Chondrocyte (in vitro differentiated cells): ENCODE data around the gene TMEM273. TPM values are rescaled to one million over a fixed set of nuclear protein-coding genes. Genes with fewer than 3 reads are reported as not detected.

ENCODE experiments used
- DNase-seq: peaks from one replicate; pipeline ENCODE4 v3.0.0; 2021; ENCODE audit warnings: mixed read lengths, low spot score
- H3K27ac Mint-ChIP-seq: one replicate; pipeline ENCODE4 v1.8.0; 2021; ENCODE audit warnings: mild to moderate bottlenecking, moderate library complexity, mixed read lengths; ENCODE audit not compliant: unreplicated experiment
- H3K27me3 Mint-ChIP-seq: 2 replicates; pipeline ENCODE4 v1.8.0; 2021; ENCODE audit warnings: low read depth, mixed read lengths
- H3K36me3 Mint-ChIP-seq: 2 replicates; pipeline ENCODE4 v1.8.0; 2021; ENCODE audit warnings: low read depth, mixed read lengths
- H3K4me1 Mint-ChIP-seq: 2 replicates; pipeline ENCODE4 v1.8.0; 2021; ENCODE audit warnings: low read depth, mild to moderate bottlenecking, mixed read lengths
- H3K4me3 Mint-ChIP-seq: one replicate; pipeline ENCODE4 v1.8.0; 2021; ENCODE audit warnings: mild to moderate bottlenecking, moderate library complexity, mixed read lengths; ENCODE audit not compliant: unreplicated experiment
- H3K9me3 Mint-ChIP-seq: 2 replicates; pipeline ENCODE4 v1.8.0; 2021; ENCODE audit warnings: low read depth, mixed read lengths
- total RNA-seq: library from RNA; stranded (reverse); gene quantifications from 3 replicates; pipeline ENCODE4 v1.2.1, GENCODE V29; 2021
- TF ChIP-seq, protein P1 (sequence below): fragments of 200-600 bp; sonication (generic); IDR thresholded peaks from 2 replicates; pipeline ENCODE4 v1.5.0; 2021; ENCODE audit warnings: antibody characterized with exemption, mild to moderate bottlenecking, moderate library complexity

TMEM273 gene
- total RNA-seq, 1 donor from 2014 or later, result not detected

DNA sequence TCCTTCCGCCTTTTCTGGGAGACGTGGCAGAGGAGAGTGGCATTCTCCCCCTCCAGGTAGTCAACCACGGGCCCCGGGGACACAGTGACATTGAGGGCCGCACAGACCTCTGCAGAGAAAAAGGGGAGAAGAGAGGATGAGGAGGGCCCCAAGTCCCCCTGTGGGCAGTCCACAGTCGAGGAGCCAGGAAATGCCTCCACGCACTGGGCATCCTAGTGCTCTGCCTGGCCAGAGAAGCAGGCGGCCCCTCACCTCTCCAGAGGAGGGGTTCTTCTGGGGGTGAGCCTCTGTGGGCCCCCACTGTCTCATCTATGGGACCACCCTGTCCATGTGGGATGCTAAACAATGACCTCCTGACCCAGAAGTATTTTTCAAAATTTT is 80.3 kb downstream of the TMEM273 start:
- Mint-ChIP-seq H3K36me3 (peaks cover 4% of the 10 kb centered on the region), H3K4me3 (no peak overlapping the region), H3K27me3 (no peaks in the 10 kb centered on the region), H3K4me1 (peaks cover 22% of the 10 kb centered on the region), H3K9me3 (no peaks in the 10 kb centered on the region), H3K27ac (no peak overlapping the region)
- DNase-seq, result no peak
- TF ChIP-seq, protein P1, sequence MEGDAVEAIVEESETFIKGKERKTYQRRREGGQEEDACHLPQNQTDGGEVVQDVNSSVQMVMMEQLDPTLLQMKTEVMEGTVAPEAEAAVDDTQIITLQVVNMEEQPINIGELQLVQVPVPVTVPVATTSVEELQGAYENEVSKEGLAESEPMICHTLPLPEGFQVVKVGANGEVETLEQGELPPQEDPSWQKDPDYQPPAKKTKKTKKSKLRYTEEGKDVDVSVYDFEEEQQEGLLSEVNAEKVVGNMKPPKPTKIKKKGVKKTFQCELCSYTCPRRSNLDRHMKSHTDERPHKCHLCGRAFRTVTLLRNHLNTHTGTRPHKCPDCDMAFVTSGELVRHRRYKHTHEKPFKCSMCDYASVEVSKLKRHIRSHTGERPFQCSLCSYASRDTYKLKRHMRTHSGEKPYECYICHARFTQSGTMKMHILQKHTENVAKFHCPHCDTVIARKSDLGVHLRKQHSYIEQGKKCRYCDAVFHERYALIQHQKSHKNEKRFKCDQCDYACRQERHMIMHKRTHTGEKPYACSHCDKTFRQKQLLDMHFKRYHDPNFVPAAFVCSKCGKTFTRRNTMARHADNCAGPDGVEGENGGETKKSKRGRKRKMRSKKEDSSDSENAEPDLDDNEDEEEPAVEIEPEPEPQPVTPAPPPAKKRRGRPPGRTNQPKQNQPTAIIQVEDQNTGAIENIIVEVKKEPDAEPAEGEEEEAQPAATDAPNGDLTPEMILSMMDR, result no peak

DNA sequence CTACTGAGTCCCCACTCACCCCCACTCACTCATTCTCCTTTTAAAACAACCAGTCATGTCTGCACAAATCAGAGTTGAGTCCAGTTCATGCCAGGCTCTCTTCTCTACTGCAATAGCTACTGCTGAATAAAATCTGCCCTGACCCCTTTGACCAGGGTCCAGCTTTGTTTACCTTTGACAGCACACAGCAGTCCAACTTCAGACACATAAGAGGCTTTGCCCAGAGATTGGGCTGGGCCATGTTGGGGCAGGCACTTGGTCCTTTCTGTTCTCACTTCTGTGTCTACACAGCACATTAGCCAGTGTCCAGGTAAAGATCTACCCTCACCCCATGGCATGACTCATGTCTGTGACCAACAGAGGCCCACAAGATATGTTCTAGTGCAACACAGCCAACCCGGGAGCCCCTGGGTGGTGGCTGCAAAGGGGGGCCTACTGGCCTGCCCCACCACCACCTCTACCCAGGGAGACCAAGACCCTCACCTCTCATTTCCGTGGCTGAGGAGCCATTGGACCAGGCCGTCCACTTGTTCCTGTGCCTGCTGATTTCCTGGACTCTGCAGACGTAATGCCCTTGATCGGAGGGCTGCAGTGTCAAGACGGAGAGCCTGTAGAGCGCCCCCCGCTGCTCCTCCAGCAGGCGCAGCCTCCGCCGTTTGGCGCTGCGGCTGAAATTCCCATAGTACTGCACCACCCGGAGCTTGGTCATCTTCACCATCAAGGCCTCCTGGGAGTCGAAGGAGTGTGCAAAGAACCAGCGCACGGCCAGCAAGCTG is 80.9 kb downstream of the TMEM273 start:
- DNase-seq, result no peak
- H3K27me3 Mint-ChIP-seq, result no peaks in the 10 kb centered on the region
- peaks cover 22% of the 10 kb centered on the region for H3K4me1 Mint-ChIP-seq
- peaks cover 4% of the 10 kb centered on the region for H3K36me3 Mint-ChIP-seq
- TF ChIP-seq, protein P1, result no peak
- no peaks in the 10 kb centered on the region for H3K9me3 Mint-ChIP-seq
- no peak overlapping the region for H3K4me3 Mint-ChIP-seq
- H3K27ac Mint-ChIP-seq, result no peak overlapping the region

DNA sequence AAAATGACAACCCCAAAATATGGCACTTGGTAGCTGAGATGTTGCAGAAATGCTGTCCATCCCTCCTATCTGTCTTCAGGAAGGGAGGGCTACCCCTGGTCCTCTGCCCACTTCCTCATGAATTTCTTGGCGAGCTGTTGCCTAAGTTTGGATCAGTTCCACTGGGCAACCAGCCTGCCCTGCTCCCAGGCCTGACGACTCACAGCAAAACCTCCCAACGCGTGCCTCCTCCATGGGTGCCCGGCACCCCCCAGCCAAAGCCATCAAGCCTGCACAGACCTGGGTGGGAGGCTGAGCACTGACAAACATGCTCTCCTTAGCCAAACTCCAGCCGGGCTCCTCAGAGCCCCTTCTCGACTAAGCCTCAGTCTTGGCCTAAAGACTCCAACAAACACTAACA is 81.7 kb downstream of the TMEM273 start:
- peaks cover 1% of the 10 kb centered on the region for H3K27me3 Mint-ChIP-seq
- no peak for DNase-seq
- TF ChIP-seq, protein P1, result no peak
- no peak overlapping the region for H3K4me3 Mint-ChIP-seq
- H3K36me3 Mint-ChIP-seq, result peaks cover 6% of the 10 kb centered on the region
- H3K4me1 Mint-ChIP-seq, result peaks cover 22% of the 10 kb centered on the region
- peak overlapping the region; percentile 46 for H3K27ac Mint-ChIP-seq
- peaks cover 2% of the 10 kb centered on the region for H3K9me3 Mint-ChIP-seq

DNA sequence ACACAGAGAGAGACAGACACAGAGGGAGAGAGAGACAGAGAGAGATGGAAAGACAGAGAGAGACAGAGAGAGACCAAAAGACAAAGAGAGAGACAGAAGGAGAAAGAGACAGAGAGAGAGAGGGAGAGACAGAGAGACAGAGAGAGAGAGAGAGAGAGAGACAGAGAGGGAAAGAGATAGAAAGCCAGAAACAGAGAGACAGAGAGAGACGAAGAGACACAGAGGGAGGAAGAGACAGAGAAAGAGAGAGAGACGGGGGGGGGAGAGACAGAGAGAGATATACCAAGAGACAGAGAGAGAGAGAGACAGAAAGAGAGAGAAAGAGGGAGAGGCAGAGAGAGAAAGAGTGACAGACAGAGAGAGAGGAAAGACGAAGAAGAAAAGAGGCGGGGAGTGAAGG is 83.1 kb downstream of the TMEM273 start:
- H3K27ac Mint-ChIP-seq, result no peak overlapping the region
- H3K9me3 Mint-ChIP-seq, result peaks cover 2% of the 10 kb centered on the region

More for the DNA sequence above, 83.1 kb downstream of the TMEM273 start:
- no peak for DNase-seq
- Mint-ChIP-seq H3K4me1 (peaks cover 17% of the 10 kb centered on the region), H3K4me3 (no peak overlapping the region), H3K36me3 (peaks cover 6% of the 10 kb centered on the region), H3K27me3 (peaks cover 1% of the 10 kb centered on the region)
- TF ChIP-seq, protein P1, result no peak

Other genes with a start within 250 kb of the TMEM273 start
- gene LRRC18, start 248.6 kb downstream of the TMEM273 start, total RNA-seq, result not detected in 3 replicates
- 4.6 to 7.2 TPM (median 6.4 TPM) in 3 replicates for gene VSTM4, start 72.9 kb downstream of the TMEM273 start, total RNA-seq
- not detected in 3 replicates for gene FAM170B, start 54.4 kb downstream of the TMEM273 start, total RNA-seq
- gene C10orf71, start 110.8 kb upstream of the TMEM273 start, total RNA-seq, result not detected in 3 replicates
- not detected in 3 replicates for gene DRGX, start 207.7 kb upstream of the TMEM273 start, total RNA-seq